SK-N-SH treated with all-trans-retinoic acid at 6 μM for 48 hours (cell line): ENCODE results near the gene ESPL1.

Experiments used
- ESRRG ChIP-seq: fragments of 250-450 bp; sonication (Bioruptor Pico); IDR thresholded peaks from 2 replicates; pipeline ENCODE4 v1.6.1; 2021; ENCODE audit warnings: mild to moderate bottlenecking
- ZFP3 ChIP-seq: fragments of 250-450 bp; sonication (Bioruptor Pico); IDR thresholded peaks from 2 replicates; pipeline ENCODE4 v1.5.0; 2020; ENCODE audit warnings: mild to moderate bottlenecking, moderate library complexity
- TF ChIP-seq, protein P1 (sequence below): fragments of 250-450 bp; sonication (Bioruptor Pico); IDR thresholded peaks from 2 replicates; pipeline ENCODE4 v1.5.1; 2021; ENCODE audit warnings: mild to moderate bottlenecking, moderate library complexity
- TF ChIP-seq, protein P2 (sequence below): fragments of 250-450 bp; sonication (Bioruptor Pico); IDR thresholded peaks from 2 replicates; pipeline ENCODE4 v1.8.0; 2020; ENCODE audit warnings: mild to moderate bottlenecking, moderate library complexity, borderline replicate concordance
- TF ChIP-seq, protein P3 (sequence below): fragments of 250-450 bp; sonication (Bioruptor Pico); IDR thresholded peaks from 2 replicates; pipeline ENCODE4 v1.8.0; 2021; ENCODE audit warnings: low read depth, mild to moderate bottlenecking, moderate library complexity, borderline replicate concordance

DNA sequence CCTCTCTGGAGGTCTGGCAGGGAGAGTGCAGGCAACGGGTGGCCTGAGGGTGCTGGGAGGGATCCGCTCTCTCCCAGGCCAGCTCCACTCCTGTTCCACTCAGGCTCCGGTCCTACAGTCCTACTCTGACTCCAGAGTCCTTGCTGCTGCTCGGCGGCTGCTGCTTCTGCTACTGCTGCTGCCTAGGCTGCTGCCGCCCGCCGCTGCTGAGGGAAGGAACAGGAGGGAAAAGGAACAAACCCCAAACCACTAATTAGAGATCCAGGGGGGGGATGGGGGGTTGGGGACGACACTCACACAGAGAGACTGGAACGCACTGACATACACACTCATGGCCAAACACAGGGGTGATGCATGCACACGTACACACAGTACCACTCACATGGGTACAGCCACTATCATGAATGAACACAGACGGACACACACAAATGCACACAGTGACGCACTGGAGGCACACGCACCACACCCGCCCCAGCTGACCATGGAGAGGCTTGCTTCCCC is 68.1 kb downstream of the ESPL1 start, which contains the start of gene SP7:
- TF ChIP-seq, protein P1, sequence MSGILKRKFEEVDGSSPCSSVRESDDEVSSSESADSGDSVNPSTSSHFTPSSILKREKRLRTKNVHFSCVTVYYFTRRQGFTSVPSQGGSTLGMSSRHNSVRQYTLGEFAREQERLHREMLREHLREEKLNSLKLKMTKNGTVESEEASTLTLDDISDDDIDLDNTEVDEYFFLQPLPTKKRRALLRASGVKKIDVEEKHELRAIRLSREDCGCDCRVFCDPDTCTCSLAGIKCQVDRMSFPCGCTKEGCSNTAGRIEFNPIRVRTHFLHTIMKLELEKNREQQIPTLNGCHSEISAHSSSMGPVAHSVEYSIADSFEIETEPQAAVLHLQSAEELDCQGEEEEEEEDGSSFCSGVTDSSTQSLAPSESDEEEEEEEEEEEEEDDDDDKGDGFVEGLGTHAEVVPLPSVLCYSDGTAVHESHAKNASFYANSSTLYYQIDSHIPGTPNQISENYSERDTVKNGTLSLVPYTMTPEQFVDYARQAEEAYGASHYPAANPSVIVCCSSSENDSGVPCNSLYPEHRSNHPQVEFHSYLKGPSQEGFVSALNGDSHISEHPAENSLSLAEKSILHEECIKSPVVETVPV, result no peak
- no peak for TF ChIP-seq ESRRG (CRISPR knock-in tag)
- TF ChIP-seq, protein P2, sequence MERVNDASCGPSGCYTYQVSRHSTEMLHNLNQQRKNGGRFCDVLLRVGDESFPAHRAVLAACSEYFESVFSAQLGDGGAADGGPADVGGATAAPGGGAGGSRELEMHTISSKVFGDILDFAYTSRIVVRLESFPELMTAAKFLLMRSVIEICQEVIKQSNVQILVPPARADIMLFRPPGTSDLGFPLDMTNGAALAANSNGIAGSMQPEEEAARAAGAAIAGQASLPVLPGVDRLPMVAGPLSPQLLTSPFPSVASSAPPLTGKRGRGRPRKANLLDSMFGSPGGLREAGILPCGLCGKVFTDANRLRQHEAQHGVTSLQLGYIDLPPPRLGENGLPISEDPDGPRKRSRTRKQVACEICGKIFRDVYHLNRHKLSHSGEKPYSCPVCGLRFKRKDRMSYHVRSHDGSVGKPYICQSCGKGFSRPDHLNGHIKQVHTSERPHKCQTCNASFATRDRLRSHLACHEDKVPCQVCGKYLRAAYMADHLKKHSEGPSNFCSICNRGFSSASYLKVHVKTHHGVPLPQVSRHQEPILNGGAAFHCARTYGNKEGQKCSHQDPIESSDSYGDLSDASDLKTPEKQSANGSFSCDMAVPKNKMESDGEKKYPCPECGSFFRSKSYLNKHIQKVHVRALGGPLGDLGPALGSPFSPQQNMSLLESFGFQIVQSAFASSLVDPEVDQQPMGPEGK (CRISPR knock-in tag), result no peak
- no peak for TF ChIP-seq ZFP3 (CRISPR knock-in tag)
- TF ChIP-seq, protein P3, sequence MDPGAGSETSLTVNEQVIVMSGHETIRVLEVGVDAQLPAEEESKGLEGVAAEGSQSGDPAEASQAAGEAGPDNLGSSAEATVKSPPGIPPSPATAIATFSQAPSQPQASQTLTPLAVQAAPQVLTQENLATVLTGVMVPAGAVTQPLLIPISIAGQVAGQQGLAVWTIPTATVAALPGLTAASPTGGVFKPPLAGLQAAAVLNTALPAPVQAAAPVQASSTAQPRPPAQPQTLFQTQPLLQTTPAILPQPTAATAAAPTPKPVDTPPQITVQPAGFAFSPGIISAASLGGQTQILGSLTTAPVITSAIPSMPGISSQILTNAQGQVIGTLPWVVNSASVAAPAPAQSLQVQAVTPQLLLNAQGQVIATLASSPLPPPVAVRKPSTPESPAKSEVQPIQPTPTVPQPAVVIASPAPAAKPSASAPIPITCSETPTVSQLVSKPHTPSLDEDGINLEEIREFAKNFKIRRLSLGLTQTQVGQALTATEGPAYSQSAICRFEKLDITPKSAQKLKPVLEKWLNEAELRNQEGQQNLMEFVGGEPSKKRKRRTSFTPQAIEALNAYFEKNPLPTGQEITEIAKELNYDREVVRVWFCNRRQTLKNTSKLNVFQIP, result no peak
